Measurements from ENCODE around the gene IGF2BP3.
A peak's percentile ranks its signal among the peaks of the same experiment; 100 is the strongest.

Gene IGF2BP3

GRCh38 chr7:23372611-23373010, 97.7 kb downstream of the IGF2BP3 start:
- no peak for DNase-seq

GRCh38 chr7:23371654-23372053, 98.6 kb downstream of the IGF2BP3 start:
- DNase-seq = no peak

- DNase-seq = peak; percentile 4
Observed at GRCh38 chr7:23369695-23370404, 100.4 kb downstream of the IGF2BP3 start.

GRCh38 chr7:23369100-23369499, 101.2 kb downstream of the IGF2BP3 start:
- DNase-seq = no peak

- no peak for DNase-seq
Observed at GRCh38 chr7:23358152-23358674, 112.1 kb downstream of the IGF2BP3 start.

GRCh38 chr7:23357190-23358093, 112.8 kb downstream of the IGF2BP3 start:
- DNase-seq = peak; percentile 77

GRCh38 chr7:23356726-23357125, 113.6 kb downstream of the IGF2BP3 start:
- DNase-seq = peak; percentile 37

GRCh38 chr7:23356168-23356567, 114.1 kb downstream of the IGF2BP3 start:
- DNase-seq = no peak

GRCh38 chr7:23353172-23353571, 117.1 kb downstream of the IGF2BP3 start:
- DNase-seq = no peak

- no peak for DNase-seq
Observed at GRCh38 chr7:23350466-23350865, 119.8 kb downstream of the IGF2BP3 start.

GRCh38 chr7:23349484-23350157, 120.7 kb downstream of the IGF2BP3 start:
- no peak for DNase-seq

- peak; percentile 66 for DNase-seq
Observed at GRCh38 chr7:23347682-23348180, 122.6 kb downstream of the IGF2BP3 start.

- DNase-seq = peak; percentile 61
Observed at GRCh38 chr7:23347033-23347681, 123.1 kb downstream of the IGF2BP3 start.

- peak; percentile 55 for DNase-seq
Observed at GRCh38 chr7:23346316-23346715, 124.0 kb downstream of the IGF2BP3 start.

GRCh38 chr7:23345601-23346000, 124.7 kb downstream of the IGF2BP3 start:
- DNase-seq = peak; percentile 52

GRCh38 chr7:23343806-23344475, 126.3 kb downstream of the IGF2BP3 start:
- DNase-seq = no peak

GRCh38 chr7:23343102-23343501, 127.2 kb downstream of the IGF2BP3 start:
- no peak for DNase-seq

GRCh38 chr7:23341846-23342598, 128.3 kb downstream of the IGF2BP3 start:
- no peak for DNase-seq

GRCh38 chr7:23338863-23339262, 131.4 kb downstream of the IGF2BP3 start:
- DNase-seq = no peak

- no peak for DNase-seq
Observed at GRCh38 chr7:23338439-23338838, 131.9 kb downstream of the IGF2BP3 start.

- DNase-seq = no peak
Observed at GRCh38 chr7:23337374-23337773, 132.9 kb downstream of the IGF2BP3 start.
